Loucy (cell line): ENCODE measurements around the gene SNX25.

Experiments used
- H2AFZ ChIP-seq: fragments of 200-600 bp; sonication (generic); 2 replicates; pipeline ENCODE4 v1.6.0; 2016; ENCODE audit warnings: antibody characterized with exemption, mild to moderate bottlenecking, low read length, moderate library complexity
- H3F3A ChIP-seq: fragments of 200-600 bp; 2 replicates; pipeline ENCODE4 v1.6.0; 2016; ENCODE audit warnings: antibody characterized with exemption, low read depth, mild to moderate bottlenecking
- H3K27me3 ChIP-seq: fragments of 200-600 bp; sonication (generic); 2 replicates; pipeline ENCODE4 v1.6.1; 2014; ENCODE audit warnings: low read length, mild to moderate bottlenecking; ENCODE audit not compliant: insufficient read depth, poor library complexity, severe bottlenecking
- H3K36me3 ChIP-seq: fragments of 200-600 bp; sonication (generic); 2 replicates; pipeline ENCODE4 v1.6.1; 2016; ENCODE audit warnings: low read length; ENCODE audit not compliant: insufficient read depth
- H3K4me1 ChIP-seq: fragments of 200-600 bp; sonication (generic); 2 replicates; pipeline ENCODE4 v1.5.1; 2014; ENCODE audit warnings: low read length, mild to moderate bottlenecking; ENCODE audit not compliant: insufficient read depth, poor library complexity, severe bottlenecking
- H3K4me2 ChIP-seq: fragments of 200-600 bp; sonication (generic); 2 replicates; pipeline ENCODE4 v1.6.0; 2014; ENCODE audit warnings: antibody characterized with exemption, low read length, low read depth, mild to moderate bottlenecking; ENCODE audit not compliant: poor library complexity, severe bottlenecking
- H3K4me3 ChIP-seq: fragments of 200-600 bp; sonication (generic); 2 replicates; pipeline ENCODE4 v1.5.1; 2014; ENCODE audit warnings: low read length, mild to moderate bottlenecking, mixed read lengths; ENCODE audit not compliant: poor library complexity, severe bottlenecking
- H3K79me2 ChIP-seq: fragments of 200-600 bp; sonication (generic); 2 replicates; pipeline ENCODE4 v1.6.1; 2014; ENCODE audit warnings: low read length; ENCODE audit not compliant: insufficient read depth
- H3K9ac ChIP-seq: fragments of 200-600 bp; sonication (generic); 2 replicates; pipeline ENCODE4 v1.6.0; 2014; ENCODE audit warnings: mild to moderate bottlenecking, low read depth, low read length, moderate library complexity; ENCODE audit not compliant: poor library complexity, severe bottlenecking
- H3K9me2 ChIP-seq: fragments of 200-600 bp; sonication (generic); replicated peaks from 2 replicates; pipeline ENCODE4 v1.6.1; 2016; ENCODE audit warnings: low read depth, low read length, mixed read lengths
- H3K9me3 ChIP-seq: fragments of 200-600 bp; sonication (generic); 2 replicates; pipeline ENCODE4 v1.6.1; 2014; ENCODE audit warnings: mild to moderate bottlenecking, antibody characterized with exemption, low read length, low read depth; ENCODE audit not compliant: insufficient read depth
- H4K20me1 ChIP-seq: fragments of 200-600 bp; sonication (generic); 2 replicates; pipeline ENCODE4 v1.6.0; 2014; ENCODE audit warnings: antibody characterized with exemption, low read length, mild to moderate bottlenecking; ENCODE audit not compliant: insufficient read depth, poor library complexity, severe bottlenecking
- CTCF ChIP-seq: fragments of 200-600 bp; sonication (generic); conservative IDR thresholded peaks from 2 replicates; pipeline ENCODE4 v1.5.1; 2014; ENCODE audit warnings: mild to moderate bottlenecking, antibody characterized with exemption, low read length
- EZH2phosphoT487 ChIP-seq: fragments of 200-600 bp; IDR thresholded peaks from 2 replicates; pipeline ENCODE4 v1.6.1; 2018; ENCODE audit warnings: antibody characterized with exemption, mild to moderate bottlenecking, moderate library complexity, borderline replicate concordance

SNX25 gene

DNA sequence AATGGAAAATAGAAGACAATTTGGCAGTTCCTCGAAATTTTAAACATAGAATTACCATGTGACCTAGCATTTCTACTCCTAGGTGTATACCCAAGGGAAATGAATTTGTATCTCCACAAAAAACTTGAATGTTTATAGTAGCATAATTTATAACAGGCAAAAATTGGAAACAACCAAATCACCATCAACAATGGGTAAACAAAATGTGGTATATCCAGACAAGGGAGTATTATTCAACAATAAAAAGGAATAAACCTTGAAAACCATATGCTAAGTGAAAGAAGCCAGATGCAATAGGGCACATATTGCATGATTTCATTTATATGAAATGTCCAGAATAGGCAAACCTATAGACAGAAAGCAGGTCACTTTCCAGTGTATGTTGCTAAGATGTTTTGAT lies 83.8 kb downstream of the SNX25 start:
- H3K9ac ChIP-seq = no peak overlapping the region
- no peaks in the 10 kb centered on the region for H4K20me1 ChIP-seq
- no peak overlapping the region for H2AFZ ChIP-seq
- no peaks in the 10 kb centered on the region for H3K9me3 ChIP-seq
- TF ChIP-seq CTCF (no peak), EZH2phosphoT487 (no peak)
- no peaks in the 10 kb centered on the region for H3K36me3 ChIP-seq
- H3K27me3 ChIP-seq = no peaks in the 10 kb centered on the region
- H3K9me2 ChIP-seq = no peaks in the 10 kb centered on the region
- H3K4me1 ChIP-seq = no peaks in the 10 kb centered on the region
- no peak overlapping the region for H3K4me2 ChIP-seq
- H3K79me2 ChIP-seq = no peaks in the 10 kb centered on the region
- H3K4me3 ChIP-seq = no peak overlapping the region
- H3F3A ChIP-seq = no peaks in the 10 kb centered on the region

DNA sequence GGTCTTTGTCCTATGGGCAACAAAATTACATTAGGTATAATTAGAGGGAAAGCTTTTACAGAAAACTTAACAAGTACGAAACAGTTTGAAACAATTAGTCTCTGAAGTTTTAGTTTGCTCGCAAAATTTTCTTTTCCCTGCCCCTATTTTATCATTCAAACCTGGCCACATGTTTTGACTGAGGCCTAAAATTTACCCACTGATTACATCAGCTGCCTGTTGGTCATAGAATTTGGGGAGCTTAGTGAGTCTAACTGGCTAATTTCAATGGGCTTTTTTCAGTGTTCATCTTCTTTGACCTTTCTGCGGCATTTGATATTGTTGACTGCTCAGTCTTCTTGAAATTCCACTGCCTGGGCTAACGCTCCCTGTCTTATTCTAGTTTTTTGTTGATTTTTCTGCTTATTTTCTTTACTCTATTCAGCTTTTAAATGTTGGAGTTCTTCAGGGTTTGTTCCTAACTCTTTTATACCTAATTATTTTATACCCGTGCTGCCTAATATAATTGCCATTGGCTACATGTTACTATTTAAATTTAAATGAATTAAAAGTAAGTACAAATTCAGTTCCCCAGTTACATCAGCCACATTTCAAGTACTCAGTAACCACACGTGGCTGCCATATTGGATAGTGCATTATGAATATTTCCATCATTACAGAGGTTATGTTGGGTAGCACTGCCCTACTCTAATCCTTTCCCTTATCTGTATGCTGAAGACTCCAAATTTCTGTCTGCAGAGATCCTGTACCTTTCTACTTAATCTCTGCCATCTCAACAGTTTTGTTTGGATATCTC lies 87.5 kb downstream of the SNX25 start:
- Histone ChIP-seq H3K9me3 (no peaks in the 10 kb centered on the region), H3K4me3 (no peak overlapping the region), H3K9me2 (no peaks in the 10 kb centered on the region), H3K9ac (no peak overlapping the region), H4K20me1 (no peaks in the 10 kb centered on the region), H3K79me2 (no peaks in the 10 kb centered on the region), H2AFZ (no peak overlapping the region), H3F3A (no peaks in the 10 kb centered on the region), H3K36me3 (no peaks in the 10 kb centered on the region), H3K4me1 (no peaks in the 10 kb centered on the region), H3K27me3 (no peaks in the 10 kb centered on the region), H3K4me2 (no peak overlapping the region)
- TF ChIP-seq CTCF = no peak
- TF ChIP-seq EZH2phosphoT487 = no peak

GRCh38 chr4:185298728-185299430 lies 89.5 kb downstream of the SNX25 start:
- TF ChIP-seq EZH2phosphoT487 = no peak
- TF ChIP-seq CTCF = no peak
- Histone ChIP-seq H4K20me1 (no peaks in the 10 kb centered on the region), H3K4me1 (no peaks in the 10 kb centered on the region), H3K4me3 (no peak overlapping the region), H3K9me2 (no peaks in the 10 kb centered on the region), H2AFZ (no peak overlapping the region), H3K9me3 (no peaks in the 10 kb centered on the region), H3F3A (no peaks in the 10 kb centered on the region), H3K27me3 (no peaks in the 10 kb centered on the region), H3K79me2 (no peaks in the 10 kb centered on the region), H3K36me3 (no peaks in the 10 kb centered on the region), H3K4me2 (no peak overlapping the region), H3K9ac (no peak overlapping the region)
